A673 (cell line): ENCODE results near the gene COQ6.

ENCODE experiments used
- CTCF ChIP-seq: fragments of 300-800, 200-600 bp; sonication (generic); conservative IDR thresholded peaks from 2 replicates; pipeline ENCODE4 v1.5.1; 2017; ENCODE audit warnings: low read depth, mild to moderate bottlenecking, antibody characterized with exemption, low read length, moderate library complexity, mixed read lengths
- EZH2 ChIP-seq: fragments of 200-600 bp; sonication (generic); IDR thresholded peaks from 2 replicates; pipeline ENCODE4 v1.6.1; 2017; ENCODE audit warnings: borderline replicate concordance, low read depth, mild to moderate bottlenecking, mixed read lengths, antibody characterized with exemption, low read length; ENCODE audit not compliant: poor library complexity, severe bottlenecking

- TF ChIP-seq EZH2 = no peak
- no peak for TF ChIP-seq CTCF
Observed at GRCh38 chr14:73996731-73997107, 46.6 kb downstream of the COQ6 start.
